Neural progenitor cell (in vitro differentiated cells): ENCODE results near the gene UBAP2. TPM values are rescaled to one million over a fixed set of nuclear protein-coding genes. Genes with fewer than 3 reads are reported as not detected.

Source experiments
- DNase-seq: peaks from one replicate; pipeline ENCODE4 v3.0.0-alpha.2; 2016; ENCODE audit warnings: low spot score
- H2AFZ ChIP-seq: fragments of 200-600 bp; sonication (generic); replicated peaks from 2 replicates; pipeline ENCODE4 v1.6.1; 2016; ENCODE audit warnings: antibody characterized with exemption
- H3F3A ChIP-seq: fragments of 200-600 bp; sonication (generic); 2 replicates; pipeline ENCODE4 v1.6.1; 2016; ENCODE audit warnings: antibody characterized with exemption, low read depth
- H3K27ac ChIP-seq: fragments of 200-600 bp; sonication (generic); 2 replicates; pipeline ENCODE4 v1.5.1; 2016; ENCODE audit warnings: mild to moderate bottlenecking
- H3K27me3 ChIP-seq: fragments of 200-600 bp; sonication (generic); 2 replicates; pipeline ENCODE4 v1.6.1; 2016; ENCODE audit warnings: mild to moderate bottlenecking, moderate library complexity
- H3K36me3 ChIP-seq: fragments of 200-600 bp; sonication (generic); 2 replicates; pipeline ENCODE4 v1.5.1; 2016
- H3K4me1 ChIP-seq: fragments of 200-600 bp; sonication (generic); 2 replicates; pipeline ENCODE4 v1.6.1; 2016; ENCODE audit warnings: mixed run types
- H3K4me2 ChIP-seq: fragments of 200-600 bp; sonication (generic); 2 replicates; pipeline ENCODE4 v1.6.1; 2016
- H3K4me3 ChIP-seq: fragments of 200-600 bp; sonication (generic); 2 replicates; pipeline ENCODE4 v1.5.1; 2016
- H3K79me2 ChIP-seq: fragments of 200-600 bp; sonication (generic); 2 replicates; pipeline ENCODE4 v1.6.1; 2016; ENCODE audit warnings: low read depth
- H3K9ac ChIP-seq: fragments of 200-600 bp; sonication (generic); 2 replicates; pipeline ENCODE4 v1.6.1; 2016
- H3K9me3 ChIP-seq: fragments of 200-600 bp; sonication (generic); 2 replicates; pipeline ENCODE4 v1.5.1; 2016; ENCODE audit warnings: low read depth
- H4K20me1 ChIP-seq: fragments of 200-600 bp; sonication (generic); 2 replicates; pipeline ENCODE4 v1.6.1; 2016; ENCODE audit warnings: low read depth
- H3K27ac Mint-ChIP-seq: 3 replicates; pipeline ENCODE4 v1.8.0; 2021; ENCODE audit warnings: mixed read lengths
- H3K27me3 Mint-ChIP-seq: 2 replicates; pipeline ENCODE4 v1.8.0; 2022; ENCODE audit warnings: low read depth, mild to moderate bottlenecking, inconsistent platforms, moderate library complexity, mixed read lengths; ENCODE audit not compliant: insufficient read depth
- H3K36me3 Mint-ChIP-seq: 3 replicates; pipeline ENCODE4 v1.8.0; 2021; ENCODE audit warnings: mixed read lengths
- H3K4me1 Mint-ChIP-seq: 3 replicates; pipeline ENCODE4 v1.8.0; 2021; ENCODE audit warnings: mixed read lengths
- H3K4me3 Mint-ChIP-seq: 3 replicates; pipeline ENCODE4 v1.8.0; 2021; ENCODE audit warnings: mild to moderate bottlenecking, moderate library complexity, mixed read lengths
- H3K9me3 Mint-ChIP-seq: 3 replicates; pipeline ENCODE4 v1.8.0; 2020; ENCODE audit warnings: mixed read lengths
- EZH2 ChIP-seq: fragments of 200-600 bp; sonication (generic); IDR thresholded peaks from 2 replicates; pipeline ENCODE4 v1.6.1; 2017; ENCODE audit warnings: antibody characterized with exemption, mild to moderate bottlenecking, moderate library complexity
- EZH2phosphoT487 ChIP-seq: fragments of 200-600 bp; sonication (generic); IDR thresholded peaks from 2 replicates; pipeline ENCODE4 v1.6.1; 2017; ENCODE audit warnings: antibody characterized with exemption
- total RNA-seq: library from RNA; depleted of rRNA; stranded (reverse); fragments of >200 nt; gene quantifications from 2 replicates; pipeline ENCODE4 v1.2.3, GENCODE V29; 2015; ENCODE audit warnings: low replicate concordance
- TF ChIP-seq, protein P1 (sequence below): fragments of 200-600 bp; sonication (generic); IDR thresholded peaks from 2 replicates; pipeline ENCODE4 v1.5.1; 2017; ENCODE audit warnings: antibody characterized with exemption, mild to moderate bottlenecking

The UBAP2 gene
- total RNA-seq, 1 donor from 2014 or later: 24.3 TPM

DNA sequence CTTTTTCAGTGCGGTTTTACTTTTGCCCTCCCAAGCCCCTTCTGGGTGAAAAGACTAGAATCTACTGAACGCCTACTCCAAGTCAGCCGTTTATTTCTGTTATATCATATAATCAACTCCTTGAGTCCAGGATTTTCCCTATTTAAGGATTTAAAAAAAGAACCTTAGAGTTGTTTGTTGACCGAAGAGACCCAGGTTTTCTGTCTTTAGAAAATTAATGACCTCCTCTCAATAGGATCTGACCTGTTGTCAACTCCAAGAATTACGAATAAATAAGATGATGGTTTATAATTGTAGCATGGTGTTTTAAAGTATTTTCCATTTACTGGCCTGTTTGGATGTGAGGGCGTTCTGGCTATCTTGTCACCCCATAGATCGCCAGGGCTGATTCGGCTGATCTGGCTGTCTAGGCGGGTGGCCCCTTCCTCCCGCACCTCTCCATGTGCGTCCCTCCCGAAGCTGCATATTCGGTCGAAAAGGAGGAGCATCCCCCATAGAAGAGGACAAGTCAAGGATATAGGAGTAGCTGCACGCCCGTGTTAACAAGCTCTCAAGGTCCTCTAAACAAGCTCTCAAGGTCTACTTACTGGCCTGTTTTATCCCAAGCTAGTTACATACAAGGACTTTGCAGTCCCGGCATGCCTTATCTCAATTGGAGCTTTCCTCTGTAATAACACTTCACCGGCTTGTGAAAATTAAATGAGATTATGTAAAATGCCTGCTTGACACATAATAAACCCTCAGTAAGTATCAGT, 1.1 kb upstream of the UBAP2 start:
- peaks cover 14% of the 10 kb centered on the region for H3F3A ChIP-seq
- peaks cover 25% of the 10 kb centered on the region for H3K4me1 Mint-ChIP-seq
- peaks cover 12% of the 10 kb centered on the region for H4K20me1 ChIP-seq
- H3K4me3 ChIP-seq: peak overlapping the region; percentile 90
- no peak overlapping the region for H3K9ac ChIP-seq
- peak overlapping the region; percentile 96 for H3K4me2 ChIP-seq
- H3K27ac Mint-ChIP-seq: peak overlapping the region; percentile 100
- no peaks in the 10 kb centered on the region for H3K27me3 ChIP-seq
- no peaks in the 10 kb centered on the region for H3K9me3 ChIP-seq
- peaks cover 38% of the 10 kb centered on the region for H3K79me2 ChIP-seq
- peaks cover 7% of the 10 kb centered on the region for H3K27me3 Mint-ChIP-seq
- peaks cover 7% of the 10 kb centered on the region for H3K4me1 ChIP-seq
- peak overlapping the region; percentile 99 for H3K4me3 Mint-ChIP-seq
- peak overlapping the region; percentile 98 for H3K27ac ChIP-seq
- H3K9me3 Mint-ChIP-seq: no peaks in the 10 kb centered on the region
- TF ChIP-seq EZH2 (no peak), EZH2phosphoT487 (no peak)
- TF ChIP-seq, protein P1, sequence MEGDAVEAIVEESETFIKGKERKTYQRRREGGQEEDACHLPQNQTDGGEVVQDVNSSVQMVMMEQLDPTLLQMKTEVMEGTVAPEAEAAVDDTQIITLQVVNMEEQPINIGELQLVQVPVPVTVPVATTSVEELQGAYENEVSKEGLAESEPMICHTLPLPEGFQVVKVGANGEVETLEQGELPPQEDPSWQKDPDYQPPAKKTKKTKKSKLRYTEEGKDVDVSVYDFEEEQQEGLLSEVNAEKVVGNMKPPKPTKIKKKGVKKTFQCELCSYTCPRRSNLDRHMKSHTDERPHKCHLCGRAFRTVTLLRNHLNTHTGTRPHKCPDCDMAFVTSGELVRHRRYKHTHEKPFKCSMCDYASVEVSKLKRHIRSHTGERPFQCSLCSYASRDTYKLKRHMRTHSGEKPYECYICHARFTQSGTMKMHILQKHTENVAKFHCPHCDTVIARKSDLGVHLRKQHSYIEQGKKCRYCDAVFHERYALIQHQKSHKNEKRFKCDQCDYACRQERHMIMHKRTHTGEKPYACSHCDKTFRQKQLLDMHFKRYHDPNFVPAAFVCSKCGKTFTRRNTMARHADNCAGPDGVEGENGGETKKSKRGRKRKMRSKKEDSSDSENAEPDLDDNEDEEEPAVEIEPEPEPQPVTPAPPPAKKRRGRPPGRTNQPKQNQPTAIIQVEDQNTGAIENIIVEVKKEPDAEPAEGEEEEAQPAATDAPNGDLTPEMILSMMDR: no peak
- H3K36me3 ChIP-seq: no peaks in the 10 kb centered on the region
- peaks cover 4% of the 10 kb centered on the region for H3K36me3 Mint-ChIP-seq
- peak overlapping the region; percentile 99 for H2AFZ ChIP-seq
- peak; percentile 24 for DNase-seq

DNA sequence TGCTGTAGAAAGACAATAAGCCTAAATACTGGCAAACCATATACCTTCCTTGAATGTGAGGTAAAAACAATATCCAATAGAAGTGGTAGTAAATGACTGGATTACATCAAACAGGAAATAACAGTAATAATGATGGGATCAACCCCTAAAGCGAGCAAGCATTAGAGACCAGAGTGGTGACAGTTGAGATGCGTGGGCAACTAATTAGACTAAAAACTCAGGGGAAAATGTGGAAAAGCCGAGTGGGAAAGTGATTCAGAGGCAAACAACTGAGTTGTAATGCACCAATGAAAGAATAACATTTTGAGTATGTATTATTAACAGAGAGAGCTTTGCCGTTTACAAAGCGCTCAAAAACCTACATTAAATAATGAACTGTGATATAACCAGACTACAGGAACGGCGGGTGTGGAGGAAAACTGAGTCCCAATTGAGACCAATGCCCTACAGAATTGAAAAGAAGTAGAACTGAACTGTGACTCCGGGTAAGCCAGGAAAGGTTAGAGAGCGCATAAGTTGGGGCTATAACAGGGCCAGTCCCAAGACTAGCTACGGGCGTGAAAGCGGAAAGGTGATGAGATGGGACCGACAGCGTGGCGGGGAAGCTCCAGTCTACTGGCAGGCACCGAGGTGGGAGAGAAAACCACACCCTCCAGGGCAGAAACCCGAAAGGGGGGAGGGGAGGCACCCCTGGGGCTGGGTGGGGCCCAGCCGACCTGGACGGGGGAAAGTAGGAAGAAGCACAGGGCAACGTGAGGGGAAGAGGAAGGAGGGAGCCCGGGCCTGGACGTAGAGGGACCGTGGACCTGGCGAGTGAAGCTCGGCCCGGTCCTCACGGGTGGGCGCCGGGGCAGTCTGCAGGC, 592 bp downstream of the UBAP2 start:
- Histone ChIP-seq H3F3A (peaks cover 14% of the 10 kb centered on the region), H3K27ac (peak overlapping the region; percentile 98), H2AFZ (peak overlapping the region; percentile 99), H3K4me2 (peak overlapping the region; percentile 96), H3K4me1 (peaks cover 7% of the 10 kb centered on the region), H3K36me3 (no peaks in the 10 kb centered on the region), H3K4me3 (peak overlapping the region; percentile 90), H3K9me3 (no peaks in the 10 kb centered on the region), H4K20me1 (peaks cover 12% of the 10 kb centered on the region), H3K79me2 (peaks cover 55% of the 10 kb centered on the region), H3K9ac (peak overlapping the region; percentile 94), H3K27me3 (no peaks in the 10 kb centered on the region)
- TF ChIP-seq EZH2phosphoT487: no peak
- TF ChIP-seq, protein P1: no peak
- no peak for TF ChIP-seq EZH2
- peak overlapping the region; percentile 100 for H3K27ac Mint-ChIP-seq
- H3K4me1 Mint-ChIP-seq: peaks cover 25% of the 10 kb centered on the region
- peaks cover 5% of the 10 kb centered on the region for H3K36me3 Mint-ChIP-seq
- peak; percentile 52 for DNase-seq
- H3K4me3 Mint-ChIP-seq: peak overlapping the region; percentile 99
- H3K9me3 Mint-ChIP-seq: no peaks in the 10 kb centered on the region
- H3K27me3 Mint-ChIP-seq: peaks cover 7% of the 10 kb centered on the region

DNA sequence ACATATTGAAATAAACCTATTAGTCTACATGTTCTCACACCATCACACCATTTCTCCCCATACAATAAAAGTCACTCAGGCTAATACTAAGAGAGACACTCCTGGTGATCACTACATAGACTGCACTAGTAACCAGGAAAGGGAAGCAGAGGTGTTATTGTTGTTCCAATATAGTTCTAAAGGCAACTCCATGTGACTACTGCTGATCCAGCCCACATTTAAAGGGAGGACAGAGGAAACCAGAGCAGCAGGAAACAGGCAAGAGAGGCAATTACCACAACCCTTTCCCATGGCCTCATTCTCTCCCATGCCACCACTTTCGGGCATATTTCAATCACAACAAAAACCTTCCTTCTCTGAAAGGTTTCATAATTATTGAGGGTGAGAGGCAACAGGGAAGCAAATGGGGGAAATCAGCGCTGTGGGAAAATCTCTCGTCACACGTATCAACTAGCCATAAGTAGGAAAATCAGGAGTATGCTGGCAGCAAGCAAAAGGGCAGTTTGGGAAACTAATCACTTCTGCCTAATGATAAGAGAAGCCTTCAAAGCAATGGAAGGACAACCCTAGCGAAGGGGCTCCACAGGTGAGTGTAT, 1.8 kb downstream of the UBAP2 start:
- Histone ChIP-seq H3K4me3 (peak overlapping the region; percentile 90), H3K27ac (no peak overlapping the region), H2AFZ (no peak overlapping the region), H3K9me3 (no peaks in the 10 kb centered on the region), H3F3A (peaks cover 14% of the 10 kb centered on the region), H3K4me2 (peak overlapping the region; percentile 96), H3K79me2 (peaks cover 67% of the 10 kb centered on the region), H4K20me1 (peaks cover 12% of the 10 kb centered on the region), H3K27me3 (no peaks in the 10 kb centered on the region), H3K4me1 (peaks cover 7% of the 10 kb centered on the region), H3K36me3 (no peaks in the 10 kb centered on the region), H3K9ac (no peak overlapping the region)
- DNase-seq: peak; percentile 4
- peaks cover 25% of the 10 kb centered on the region for H3K4me1 Mint-ChIP-seq
- H3K27me3 Mint-ChIP-seq: peaks cover 5% of the 10 kb centered on the region
- H3K9me3 Mint-ChIP-seq: peaks cover 2% of the 10 kb centered on the region
- peak overlapping the region; percentile 3 for H3K27ac Mint-ChIP-seq
- H3K4me3 Mint-ChIP-seq: peak overlapping the region; percentile 99
- H3K36me3 Mint-ChIP-seq: peaks cover 9% of the 10 kb centered on the region
- TF ChIP-seq EZH2phosphoT487: no peak
- TF ChIP-seq, protein P1: no peak
- TF ChIP-seq EZH2: no peak
